ENCODE data around the gene CYP2F1.
"Not testable (repeated sequence)": the region's sequence is repeated elsewhere in the genome, so short reads cannot be mapped to it uniquely, and the experiment has no call there.

Gene CYP2F1

GRCh38 chr19:41111296-41111695, 2.9 kb upstream of the CYP2F1 start:
- no peak overlapping the region for H3K4me3 ChIP-seq (ENCODE audit: low read depth, low read length)
- TF ChIP-seq CTCF (IDR thresholded peaks at IDR 0.05; ENCODE audit: low read depth, low read length, missing control alignments), result no peak
- in situ Hi-C loops (cut with HindIII; ENCODE audit: low sequenced_read_pairs), result no loop called here
- no peak for DNase-seq (ENCODE audit: low read depth)

DNA sequence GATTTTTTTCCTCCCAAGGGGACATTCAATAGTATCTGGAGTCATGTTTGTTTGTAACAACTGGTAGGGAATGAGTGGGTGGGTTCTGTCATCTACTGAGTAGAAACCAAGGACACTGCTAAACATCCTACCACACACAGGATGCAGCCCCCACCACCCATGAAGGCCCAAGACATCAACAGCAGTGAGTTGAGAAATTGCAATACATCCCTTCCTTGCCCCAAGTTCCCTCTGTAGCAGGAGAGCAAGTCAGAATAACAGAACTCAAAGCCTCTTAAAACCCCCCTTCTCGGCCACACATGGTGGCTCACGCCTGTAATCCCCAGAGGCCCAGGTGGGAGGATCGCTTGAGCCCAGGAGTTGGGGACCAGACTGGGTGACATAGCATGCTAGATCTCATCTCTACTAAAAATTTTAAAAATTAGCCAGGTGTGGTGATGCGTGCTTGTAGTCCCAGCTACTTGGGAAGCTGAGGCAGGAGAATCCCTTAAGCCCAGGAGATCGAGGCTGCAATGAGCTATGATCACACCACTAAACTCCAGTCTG, 2.4 kb upstream of the CYP2F1 start:
- no peak for TF ChIP-seq CTCF (IDR thresholded peaks at IDR 0.05; ENCODE audit: low read depth, low read length, missing control alignments)
- in situ Hi-C loops (cut with HindIII; ENCODE audit: low sequenced_read_pairs), result no loop called here
- no peak overlapping the region for H3K4me3 ChIP-seq (ENCODE audit: low read depth, low read length)
- DNase-seq (ENCODE audit: low read depth), result no peak

GRCh38 chr19:41112728-41113290, 1.4 kb upstream of the CYP2F1 start:
- no peak for DNase-seq (ENCODE audit: low read depth)
- in situ Hi-C loops (cut with HindIII; ENCODE audit: low sequenced_read_pairs), result no loop called here
- TF ChIP-seq CTCF (IDR thresholded peaks at IDR 0.05; ENCODE audit: low read depth, low read length, missing control alignments), result no peak
- no peak overlapping the region for H3K4me3 ChIP-seq (ENCODE audit: low read depth, low read length)

DNA sequence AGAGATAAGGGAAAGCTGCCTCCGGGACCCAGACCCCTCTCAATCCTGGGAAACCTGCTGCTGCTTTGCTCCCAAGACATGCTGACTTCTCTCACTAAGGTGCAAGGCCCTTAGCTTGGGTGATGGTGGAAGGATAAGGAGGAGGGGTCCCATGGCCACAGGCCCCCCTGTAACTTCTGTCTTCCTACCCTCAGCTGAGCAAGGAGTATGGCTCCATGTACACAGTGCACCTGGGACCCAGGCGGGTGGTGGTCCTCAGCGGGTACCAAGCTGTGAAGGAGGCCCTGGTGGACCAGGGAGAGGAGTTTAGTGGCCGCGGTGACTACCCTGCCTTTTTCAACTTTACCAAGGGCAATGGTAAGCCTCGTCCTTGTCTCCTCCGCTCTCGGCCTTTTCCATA, 2.0 kb downstream of the CYP2F1 start:
- TF ChIP-seq CTCF (IDR thresholded peaks at IDR 0.05; ENCODE audit: low read depth, low read length, missing control alignments), result no peak
- in situ Hi-C loops (cut with HindIII; ENCODE audit: low sequenced_read_pairs), result no loop called here
- H3K4me3 ChIP-seq (ENCODE audit: low read depth, low read length), result no peak overlapping the region
- no peak for DNase-seq (ENCODE audit: low read depth)

DNA sequence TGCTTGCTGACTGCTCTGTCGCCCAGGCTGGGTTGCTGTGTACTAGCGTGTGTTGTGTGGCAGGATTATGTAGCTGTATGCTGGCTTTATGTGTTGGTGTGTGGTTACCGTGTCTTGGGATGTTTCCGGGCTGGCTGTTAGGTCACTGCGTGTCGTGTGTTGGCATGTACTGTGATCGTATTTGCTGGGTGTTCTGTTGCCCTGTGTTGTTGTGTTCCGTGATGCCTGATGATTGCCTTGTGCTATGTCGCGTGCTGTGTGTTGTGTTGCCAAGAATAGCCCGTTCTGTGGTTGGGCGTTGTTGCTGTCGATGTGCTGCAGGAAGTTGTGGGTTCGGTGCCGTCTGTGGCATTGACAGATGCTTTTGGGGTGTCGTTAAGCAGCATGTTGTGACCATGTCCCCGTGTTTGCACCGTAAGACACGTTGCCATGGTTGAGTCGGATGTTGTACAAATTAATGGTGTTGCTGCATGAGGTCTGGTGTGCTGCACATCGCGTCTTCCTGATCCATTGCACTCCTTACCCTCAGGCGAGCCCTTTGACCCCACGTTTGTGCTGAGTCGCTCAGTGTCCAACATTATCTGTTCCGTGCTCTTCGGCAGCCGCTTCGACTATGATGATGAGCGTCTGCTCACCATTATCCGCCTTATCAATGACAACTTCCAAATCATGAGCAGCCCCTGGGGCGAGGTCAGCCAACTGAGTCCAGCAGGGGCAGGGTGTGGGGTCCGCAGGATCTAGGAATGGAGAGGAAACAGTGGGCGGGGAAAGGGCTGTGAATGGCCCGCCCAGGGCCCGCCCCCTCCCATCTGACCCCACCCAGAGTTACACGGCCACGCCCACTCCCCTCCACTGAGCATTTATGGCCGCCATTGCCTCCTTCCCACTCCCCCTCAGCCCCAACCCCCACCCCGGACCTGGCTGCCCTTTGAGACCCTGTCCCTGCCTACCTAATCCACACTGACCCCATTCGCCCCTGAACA, 7.0 kb downstream of the CYP2F1 start:
- H3K4me3 ChIP-seq (ENCODE audit: low read depth, low read length); in situ Hi-C loops (cut with HindIII; ENCODE audit: low sequenced_read_pairs); DNase-seq (ENCODE audit: low read depth): not testable (repeated sequence)

GRCh38 chr19:41122846-41123245, 8.6 kb downstream of the CYP2F1 start:
- H3K4me3 ChIP-seq (ENCODE audit: low read depth, low read length); in situ Hi-C loops (cut with HindIII; ENCODE audit: low sequenced_read_pairs); DNase-seq (ENCODE audit: low read depth): not testable (repeated sequence)

- no peak for DNase-seq (ENCODE audit: low read depth)
- TF ChIP-seq CTCF (IDR thresholded peaks at IDR 0.05; ENCODE audit: low read depth, low read length, missing control alignments), result no peak
- H3K4me3 ChIP-seq (ENCODE audit: low read depth, low read length), result no peak overlapping the region
- in situ Hi-C loops (cut with HindIII; ENCODE audit: low sequenced_read_pairs), result no loop called here
Measured at GRCh38 chr19:41123716-41124294, 9.6 kb downstream of the CYP2F1 start.

All from astrocyte of the cerebellum (primary cell).